ENCODE results near the gene ACTL10.

GRCh38 chr20:33674294-33675135 lies 7.8 kb downstream of the ACTL10 start, which contains the start of gene NECAB3:
- no peak for TF ChIP-seq ARNT (IDR thresholded peaks at IDR 0.05)
- no peak for TF ChIP-seq FOXK2 (IDR thresholded peaks at IDR 0.05)
- no peak for TF ChIP-seq NFRKB (IDR thresholded peaks at IDR 0.05)
- TF ChIP-seq HDGF (IDR thresholded peaks at IDR 0.05; ENCODE audit: borderline replicate concordance) = no peak
- TF ChIP-seq FOXA1 (IDR thresholded peaks at IDR 0.05) = no peak
- TF ChIP-seq BHLHE40 (IDR thresholded peaks at IDR 0.05; ENCODE audit: borderline replicate concordance) = no peak
- no peak for TF ChIP-seq LEF1 (IDR thresholded peaks at IDR 0.05; ENCODE audit: borderline replicate concordance)

Data from HEK293T (cell line).